ENCODE measurements around the gene PFKFB4. TPM values are rescaled to one million over a fixed set of nuclear protein-coding genes. Genes with fewer than 3 reads are reported as not detected.
A peak's percentile ranks its signal among the peaks of the same experiment; 100 is the strongest.

The PFKFB4 gene
- total RNA-seq, 1 donor from 2014 or later = 11.5 TPM

DNA sequence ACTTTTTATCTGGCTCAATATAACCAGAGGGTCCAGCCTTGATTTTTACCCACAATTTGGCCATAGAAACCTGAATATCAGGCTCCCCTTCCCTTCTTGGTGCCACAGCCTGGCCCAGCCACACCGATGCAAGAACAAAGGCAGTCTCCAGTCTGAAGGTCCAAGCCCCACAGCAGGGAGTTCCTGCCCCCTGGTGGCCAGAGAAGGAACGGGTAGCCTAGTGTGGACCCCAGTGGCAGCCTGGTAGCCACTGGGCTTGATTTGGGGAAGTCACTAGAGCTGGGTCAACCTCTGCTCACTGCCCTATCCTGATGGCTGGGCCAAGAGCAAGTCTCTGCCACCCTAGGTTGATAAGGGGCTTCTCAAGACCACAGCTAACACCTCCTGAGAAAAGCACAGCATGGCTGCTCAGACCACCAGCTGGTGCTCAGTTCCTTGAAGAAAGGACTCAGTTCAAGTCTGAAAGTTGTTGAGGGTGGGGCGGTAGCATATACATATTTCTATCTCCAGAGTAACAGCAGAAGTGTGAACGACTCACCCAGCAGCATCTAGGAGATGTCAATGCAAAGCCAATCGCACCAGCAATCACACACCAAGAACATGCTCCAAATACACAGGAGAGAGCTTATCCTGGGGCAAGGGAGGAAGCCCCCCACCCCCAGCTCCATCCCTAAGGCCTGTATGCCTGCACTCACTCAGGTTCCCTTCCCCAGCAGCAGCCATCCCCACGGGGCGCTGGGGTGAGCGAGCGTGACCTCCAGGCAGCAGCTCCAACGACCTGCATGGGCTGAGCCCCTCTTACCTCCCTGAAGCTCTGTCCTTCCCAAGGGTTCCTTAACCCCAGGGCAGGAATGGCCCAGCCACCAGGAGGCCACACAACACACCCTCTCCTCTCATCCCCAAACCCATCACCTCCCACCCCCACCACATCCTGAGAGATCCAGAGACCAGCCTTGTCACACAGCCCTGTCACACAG, 7.6 kb downstream of the PFKFB4 start:
- Mint-ChIP-seq H3K27ac (ENCODE audit: unreplicated experiment) (peak overlapping the region; percentile 72), H3K36me3 (ENCODE audit: low read depth, unreplicated experiment) (no peaks in the 10 kb centered on the region), H3K27me3 (ENCODE audit: unreplicated experiment) (peaks cover 2% of the 10 kb centered on the region), H3K4me1 (ENCODE audit: unreplicated experiment) (peaks cover 7% of the 10 kb centered on the region), H3K4me3 (ENCODE audit: unreplicated experiment) (no peak overlapping the region), H3K9me3 (ENCODE audit: unreplicated experiment) (no peaks in the 10 kb centered on the region)
- TF ChIP-seq, protein P1, sequence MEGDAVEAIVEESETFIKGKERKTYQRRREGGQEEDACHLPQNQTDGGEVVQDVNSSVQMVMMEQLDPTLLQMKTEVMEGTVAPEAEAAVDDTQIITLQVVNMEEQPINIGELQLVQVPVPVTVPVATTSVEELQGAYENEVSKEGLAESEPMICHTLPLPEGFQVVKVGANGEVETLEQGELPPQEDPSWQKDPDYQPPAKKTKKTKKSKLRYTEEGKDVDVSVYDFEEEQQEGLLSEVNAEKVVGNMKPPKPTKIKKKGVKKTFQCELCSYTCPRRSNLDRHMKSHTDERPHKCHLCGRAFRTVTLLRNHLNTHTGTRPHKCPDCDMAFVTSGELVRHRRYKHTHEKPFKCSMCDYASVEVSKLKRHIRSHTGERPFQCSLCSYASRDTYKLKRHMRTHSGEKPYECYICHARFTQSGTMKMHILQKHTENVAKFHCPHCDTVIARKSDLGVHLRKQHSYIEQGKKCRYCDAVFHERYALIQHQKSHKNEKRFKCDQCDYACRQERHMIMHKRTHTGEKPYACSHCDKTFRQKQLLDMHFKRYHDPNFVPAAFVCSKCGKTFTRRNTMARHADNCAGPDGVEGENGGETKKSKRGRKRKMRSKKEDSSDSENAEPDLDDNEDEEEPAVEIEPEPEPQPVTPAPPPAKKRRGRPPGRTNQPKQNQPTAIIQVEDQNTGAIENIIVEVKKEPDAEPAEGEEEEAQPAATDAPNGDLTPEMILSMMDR (IDR thresholded peaks at IDR 0.05; ENCODE audit: unreplicated experiment) = peak; percentile 90
- DNase-seq (ENCODE audit: low spot score) = peak; percentile 93

DNA sequence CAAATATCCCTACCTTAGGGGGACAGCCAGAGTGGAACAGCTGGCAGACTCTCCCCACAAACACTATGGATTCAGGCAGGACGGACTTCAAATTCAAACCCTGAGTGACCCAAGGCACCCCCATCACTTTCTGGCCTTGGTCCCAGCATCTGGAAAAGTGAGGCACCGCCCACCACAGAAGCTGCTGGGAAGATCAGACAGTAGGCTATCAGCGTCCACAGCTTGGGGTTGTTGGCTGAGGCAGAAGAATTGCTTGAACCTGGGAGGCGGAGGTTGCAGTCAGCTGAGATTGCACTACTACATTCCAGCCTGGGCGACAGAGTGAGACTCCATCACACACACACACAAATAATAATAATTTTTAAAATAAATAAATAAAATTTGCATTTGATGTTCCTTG, 8.5 kb downstream of the PFKFB4 start:
- Mint-ChIP-seq H3K9me3 (ENCODE audit: unreplicated experiment) (no peaks in the 10 kb centered on the region), H3K36me3 (ENCODE audit: low read depth, unreplicated experiment) (no peaks in the 10 kb centered on the region), H3K4me3 (ENCODE audit: unreplicated experiment) (no peak overlapping the region), H3K27ac (ENCODE audit: unreplicated experiment) (peak overlapping the region; percentile 52), H3K27me3 (ENCODE audit: unreplicated experiment) (peaks cover 2% of the 10 kb centered on the region), H3K4me1 (ENCODE audit: unreplicated experiment) (peaks cover 7% of the 10 kb centered on the region)
- DNase-seq (ENCODE audit: low spot score) = no peak
- TF ChIP-seq, protein P1 (IDR thresholded peaks at IDR 0.05; ENCODE audit: unreplicated experiment) = no peak

DNA sequence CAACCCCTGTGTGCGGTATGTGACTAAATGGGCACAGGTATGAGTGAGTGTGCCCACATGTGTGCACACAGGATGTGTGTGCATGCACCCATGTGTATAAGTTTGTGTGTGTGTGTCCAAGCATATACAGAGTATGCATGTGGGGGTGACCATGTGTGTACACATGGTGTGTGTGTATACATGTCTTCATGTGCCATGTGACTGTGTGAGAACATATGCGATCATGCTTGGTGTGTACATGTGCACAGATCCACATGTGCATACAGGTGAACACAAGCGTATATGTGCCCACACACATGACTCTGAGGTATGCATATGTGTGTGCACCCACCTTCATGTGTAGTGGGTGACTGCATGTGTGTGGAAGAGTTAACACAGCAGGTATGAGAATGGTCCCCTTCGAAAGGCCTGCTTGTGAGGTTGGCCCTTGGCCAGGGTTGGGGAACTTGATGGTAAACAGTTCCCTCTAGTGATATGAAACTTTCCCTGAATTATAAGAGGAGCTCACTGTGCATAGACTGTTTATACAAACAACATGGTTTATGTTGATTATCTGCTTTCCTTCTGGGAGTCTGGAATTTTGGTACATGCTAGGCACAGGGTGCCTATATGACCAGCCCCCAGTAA, 10.3 kb downstream of the PFKFB4 start:
- no peak for DNase-seq (ENCODE audit: low spot score)
- TF ChIP-seq, protein P1 (IDR thresholded peaks at IDR 0.05; ENCODE audit: unreplicated experiment) = no peak
- Mint-ChIP-seq H3K27me3 (ENCODE audit: unreplicated experiment) (peaks cover 2% of the 10 kb centered on the region), H3K4me3 (ENCODE audit: unreplicated experiment) (no peak overlapping the region), H3K27ac (ENCODE audit: unreplicated experiment) (no peak overlapping the region), H3K36me3 (ENCODE audit: low read depth, unreplicated experiment) (peaks cover 3% of the 10 kb centered on the region), H3K4me1 (ENCODE audit: unreplicated experiment) (no peaks in the 10 kb centered on the region), H3K9me3 (ENCODE audit: unreplicated experiment) (no peaks in the 10 kb centered on the region)

DNA sequence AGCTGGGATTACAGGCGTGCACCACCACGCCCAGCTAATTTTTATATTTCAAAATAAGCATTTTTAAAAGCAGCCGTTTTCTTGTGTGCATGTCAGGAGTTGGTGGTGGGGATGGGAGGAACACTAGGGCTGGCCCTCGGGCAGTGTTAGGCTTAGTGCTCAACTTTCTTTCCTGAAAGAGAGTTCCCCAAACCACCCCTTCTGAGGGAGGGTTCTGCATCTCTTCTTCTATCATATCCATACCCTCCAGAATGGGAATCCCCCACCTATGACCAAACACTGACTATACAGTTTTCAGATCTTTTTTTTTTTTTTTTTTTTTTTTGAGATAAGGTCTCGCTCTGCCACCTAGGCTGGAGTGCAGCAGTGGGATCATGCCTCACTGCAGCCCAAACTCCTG, 12.5 kb downstream of the PFKFB4 start:
- no peak for DNase-seq (ENCODE audit: low spot score)
- H3K27ac Mint-ChIP-seq (ENCODE audit: unreplicated experiment) = no peak overlapping the region
- TF ChIP-seq, protein P1 (IDR thresholded peaks at IDR 0.05; ENCODE audit: unreplicated experiment) = no peak
- peaks cover 8% of the 10 kb centered on the region for H3K36me3 Mint-ChIP-seq (ENCODE audit: low read depth, unreplicated experiment)
- no peaks in the 10 kb centered on the region for H3K4me1 Mint-ChIP-seq (ENCODE audit: unreplicated experiment)
- H3K9me3 Mint-ChIP-seq (ENCODE audit: unreplicated experiment) = no peaks in the 10 kb centered on the region
- no peak overlapping the region for H3K4me3 Mint-ChIP-seq (ENCODE audit: unreplicated experiment)
- H3K27me3 Mint-ChIP-seq (ENCODE audit: unreplicated experiment) = no peaks in the 10 kb centered on the region
